ENCODE data around the gene AACS. TPM values are rescaled to one million over a fixed set of nuclear protein-coding genes. Genes with fewer than 3 reads are reported as not detected.
"Not testable (repeated sequence)": the region's sequence is repeated elsewhere in the genome, so short reads cannot be mapped to it uniquely, and the experiment has no call there.

AACS gene
- total RNA-seq, 1 donor from 2014 or later, result 16.7 TPM

DNA sequence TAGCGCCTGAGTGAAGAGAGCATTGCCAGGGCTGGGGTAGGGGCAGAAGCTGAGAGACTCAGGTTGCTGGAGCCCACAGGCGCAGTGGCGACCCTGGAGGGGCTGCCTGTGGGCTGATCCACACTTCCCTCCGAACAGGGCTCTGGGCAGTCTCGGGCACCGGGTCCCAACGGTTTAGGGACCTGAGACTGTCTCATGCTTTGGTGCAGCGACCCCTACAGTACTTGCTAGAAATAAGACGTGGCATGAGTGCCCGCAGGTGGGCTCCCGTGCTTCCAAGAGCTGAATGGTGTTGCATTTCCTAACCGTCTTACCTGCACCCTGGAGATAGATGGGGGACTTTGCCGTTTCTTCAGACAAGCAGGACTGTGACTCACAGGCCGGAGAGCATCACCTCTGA lies 57.4 kb downstream of the AACS start:
- no peak for DNase-seq (ENCODE audit: low read depth in 2 of 2)

DNA sequence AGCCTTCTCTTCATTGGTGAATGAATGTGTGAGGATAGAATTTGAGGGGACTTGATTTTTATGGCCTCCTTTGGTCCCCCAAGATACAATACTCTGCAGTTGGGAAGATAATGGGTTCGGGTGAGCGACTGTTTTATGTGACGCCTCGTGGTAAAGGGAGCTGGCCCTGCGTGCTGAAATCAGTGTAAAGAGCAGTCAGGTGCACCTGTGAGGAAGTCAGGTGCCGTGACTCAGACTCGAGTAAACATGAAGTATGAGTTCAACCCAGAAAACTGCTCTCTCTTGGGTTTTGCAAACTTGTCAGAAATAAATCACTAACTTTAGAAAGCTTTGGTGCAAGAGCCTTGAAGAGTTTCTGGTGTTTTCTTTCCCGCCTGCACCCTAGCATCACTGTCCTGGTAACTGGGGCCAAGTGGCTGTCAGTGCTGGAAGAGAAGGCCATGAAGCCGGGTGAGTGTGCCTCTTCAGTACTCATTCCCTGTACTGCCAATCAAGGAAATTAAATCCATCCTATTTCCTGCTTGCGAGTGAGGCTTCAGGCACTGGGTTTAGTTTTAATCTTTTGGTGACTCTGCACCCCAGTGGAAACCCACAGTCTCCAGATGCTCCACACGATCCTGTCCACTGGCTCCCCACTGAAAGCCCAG lies 59.2 kb downstream of the AACS start:
- DNase-seq (ENCODE audit: low read depth in 2 of 2), result no peak

DNA sequence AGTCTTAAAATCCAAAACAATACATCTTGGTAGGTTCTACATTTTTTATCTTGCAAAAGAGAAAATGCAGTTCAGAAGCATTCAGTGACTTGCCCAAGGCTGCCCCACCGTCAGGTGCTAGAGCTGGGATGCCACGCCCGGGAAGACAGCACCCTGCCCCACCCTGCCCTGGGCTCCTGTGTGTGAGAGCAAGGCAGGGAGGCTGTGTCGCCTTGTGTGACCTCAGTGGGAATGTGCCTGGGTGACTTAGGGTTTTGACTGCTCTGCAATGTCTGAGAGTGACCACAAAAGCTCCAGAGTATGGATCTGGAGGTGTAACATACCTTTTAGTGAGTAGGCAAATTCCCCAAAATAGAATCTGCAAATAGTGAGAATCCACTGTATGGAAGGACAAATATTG lies 60.0 kb downstream of the AACS start:
- no peak for DNase-seq (ENCODE audit: low read depth in 2 of 2)

DNA sequence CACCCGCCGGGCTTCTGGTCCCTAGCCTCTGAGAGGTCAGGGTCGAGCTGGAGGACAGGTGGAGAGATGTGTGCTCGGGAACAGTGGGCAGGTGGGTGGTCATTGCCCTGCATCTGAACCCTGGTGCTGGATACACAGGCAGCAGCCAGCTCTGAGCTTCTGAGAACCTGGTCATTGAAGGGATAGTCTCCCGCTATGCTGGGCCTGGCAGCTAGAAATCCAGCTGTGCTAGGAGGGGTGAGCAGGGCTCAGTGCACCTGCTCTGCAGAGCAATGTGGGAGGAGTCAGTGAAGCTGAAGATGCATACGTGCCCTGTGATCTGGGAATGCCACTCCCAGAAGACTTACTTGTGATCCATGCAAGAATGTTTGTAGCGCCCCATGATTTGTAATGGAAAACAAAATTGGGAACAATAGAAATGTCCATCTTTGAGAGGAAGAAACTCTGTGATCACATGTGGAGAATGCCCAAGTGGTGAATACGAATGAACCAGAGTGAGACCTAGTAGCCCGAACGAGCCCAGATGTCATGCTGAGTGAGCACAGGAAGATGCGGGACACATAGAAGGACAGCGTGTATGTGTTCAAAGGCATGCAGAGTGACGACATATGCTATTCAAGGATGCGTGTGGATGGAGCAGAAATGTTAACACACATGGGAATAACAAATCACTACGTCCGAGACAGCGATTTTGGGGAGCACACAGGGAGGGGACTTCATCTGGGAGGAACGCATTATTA lies 63.4 kb downstream of the AACS start:
- DNase-seq (ENCODE audit: low read depth in 2 of 2), result no peak

DNA sequence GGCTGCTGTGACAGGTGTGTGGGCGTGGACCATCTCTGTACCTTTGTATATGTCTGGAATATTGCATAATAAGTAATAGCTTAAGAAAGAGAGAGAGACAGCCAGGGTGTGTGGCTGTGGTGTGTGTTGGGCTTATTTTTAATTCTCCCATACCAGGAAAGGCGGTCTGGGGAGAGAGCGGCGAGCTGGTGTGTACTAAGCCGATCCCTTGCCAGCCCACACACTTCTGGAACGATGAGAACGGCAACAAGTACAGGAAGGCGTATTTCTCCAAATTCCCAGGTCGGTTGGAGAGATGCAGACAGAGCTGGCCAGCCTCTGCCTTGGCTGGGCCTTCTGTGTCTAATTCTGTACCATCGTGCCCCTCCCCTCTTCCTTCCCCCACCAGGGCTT lies 63.9 kb downstream of the AACS start:
- no peak for DNase-seq (ENCODE audit: low read depth in 2 of 2)

DNA sequence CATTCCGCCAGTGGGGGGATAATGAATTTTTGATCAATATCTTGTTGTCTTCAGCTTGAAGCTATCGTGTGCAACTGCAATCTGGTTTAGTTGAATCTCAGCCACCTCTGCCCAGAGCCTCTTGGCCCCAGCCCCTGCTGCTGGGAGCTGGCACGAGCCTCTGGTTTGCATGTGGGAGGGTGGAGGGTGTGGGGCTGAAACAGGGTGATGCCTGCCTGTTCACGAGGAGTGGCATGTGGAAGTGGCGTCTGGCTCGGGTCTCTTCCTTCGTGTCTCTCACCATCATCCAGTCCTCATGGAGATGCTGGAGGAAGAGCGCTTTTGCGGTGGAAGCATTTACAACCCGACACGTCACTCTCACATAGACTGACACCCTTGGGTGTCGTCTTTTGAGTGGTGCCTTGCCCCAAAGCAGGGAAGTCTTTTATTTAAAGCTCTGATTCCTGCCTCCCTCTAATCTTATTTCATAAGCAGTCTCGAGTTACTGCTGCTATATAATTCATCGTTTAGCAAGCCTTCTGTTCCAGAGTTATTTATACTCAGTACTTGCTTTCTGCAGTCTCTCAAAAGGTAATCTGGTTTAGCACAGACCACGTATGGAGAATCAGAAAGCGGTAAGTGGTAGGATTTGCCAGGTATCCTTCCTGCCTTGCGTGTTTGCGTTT lies 64.5 kb downstream of the AACS start:
- no peak for DNase-seq (ENCODE audit: low read depth in 2 of 2)

DNA sequence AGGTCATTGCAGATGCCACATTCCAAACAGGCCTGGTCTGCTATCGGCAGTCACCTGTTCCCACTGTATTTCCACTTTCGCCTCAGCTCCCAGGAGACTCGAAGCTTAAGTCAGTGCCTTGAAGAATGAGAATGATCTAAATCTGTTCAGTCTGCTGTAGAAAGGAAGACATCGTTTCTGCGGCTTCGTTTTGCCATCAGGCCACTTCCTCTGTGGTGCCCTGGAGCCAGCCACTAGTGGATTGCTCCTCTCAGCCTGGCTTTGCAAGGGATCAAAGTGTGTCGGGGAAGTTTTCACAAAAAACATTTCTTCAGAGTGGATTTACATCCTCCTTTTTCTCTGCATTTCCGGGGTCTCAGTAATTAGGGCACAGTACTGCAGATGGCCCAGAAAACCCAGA lies 66.7 kb downstream of the AACS start:
- DNase-seq (ENCODE audit: low read depth in 2 of 2), result no peak

DNA sequence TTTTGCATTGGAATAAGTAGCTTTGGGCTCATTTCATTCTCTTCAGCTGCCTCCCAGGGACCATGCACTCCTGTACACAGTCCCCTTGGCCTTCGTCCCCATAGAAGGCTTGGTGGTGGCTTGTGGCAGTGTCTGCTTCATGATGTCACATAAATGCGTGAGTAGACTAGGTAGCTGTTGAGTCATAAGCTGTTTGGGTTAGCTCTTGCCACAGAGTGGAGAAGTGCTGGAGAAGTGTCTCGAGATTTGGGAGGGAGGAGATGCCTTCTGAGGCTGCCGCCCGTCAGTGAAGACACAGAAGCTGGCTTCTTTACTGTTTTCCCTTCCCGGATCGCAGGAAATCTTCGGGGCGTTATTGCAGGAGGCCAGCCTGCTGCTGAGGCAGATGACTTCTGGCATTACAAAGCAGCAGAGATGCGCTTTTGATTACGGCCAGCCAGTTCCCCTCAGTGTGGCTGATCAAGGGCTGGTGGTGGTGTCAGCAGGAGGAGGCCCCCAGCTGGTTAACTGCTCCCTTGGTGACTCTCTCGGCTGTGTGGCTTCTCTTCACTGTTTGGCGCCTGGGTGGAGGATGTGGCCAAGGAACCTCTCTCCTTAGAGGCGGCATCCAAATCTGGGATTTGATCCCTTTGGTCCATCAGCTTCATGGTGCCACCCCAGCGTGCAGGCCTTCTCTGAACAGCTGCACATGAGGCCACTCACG lies 67.6 kb downstream of the AACS start:
- no peak for DNase-seq (ENCODE audit: low read depth in 2 of 2)

DNA sequence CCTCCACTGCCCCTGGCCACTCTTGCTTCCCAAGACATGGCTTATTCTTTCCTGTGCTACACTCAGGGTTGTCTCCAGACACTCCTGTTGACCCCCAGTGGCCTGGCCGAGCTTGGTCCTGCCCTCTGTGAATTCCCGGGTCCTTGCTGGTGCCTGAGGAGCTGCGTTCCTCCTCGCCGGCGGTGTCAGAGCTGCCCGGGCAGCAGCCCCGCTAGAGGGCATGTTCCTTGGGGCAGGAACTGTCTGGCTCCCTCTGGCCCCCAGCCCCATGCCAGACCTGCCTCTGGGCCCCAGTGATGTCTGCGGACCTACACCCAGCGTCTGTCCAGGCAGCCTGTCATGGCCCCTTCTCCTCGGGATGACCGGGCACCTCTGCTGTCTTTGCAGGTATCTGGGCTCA lies 68.4 kb downstream of the AACS start:
- no peak for DNase-seq (ENCODE audit: low read depth in 2 of 2)

DNA sequence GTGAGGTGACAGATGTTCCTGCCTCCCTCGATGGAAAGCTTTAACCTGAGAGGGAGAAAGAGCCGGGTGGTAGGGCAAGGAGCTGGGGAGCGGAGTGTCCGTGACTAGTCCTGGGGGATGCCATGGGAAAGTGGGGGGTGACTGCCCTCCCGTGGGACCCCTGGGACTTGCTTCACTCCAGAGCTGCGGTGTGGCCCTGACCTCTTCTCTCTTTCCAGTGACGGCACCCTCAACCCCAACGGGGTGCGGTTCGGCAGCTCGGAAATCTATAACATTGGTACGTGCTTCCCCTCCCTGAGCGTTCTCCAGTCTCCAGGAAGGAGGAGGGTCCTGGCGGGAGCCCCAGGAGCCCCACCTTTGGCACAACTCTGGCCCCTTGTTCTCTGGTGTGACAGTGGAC lies 69.3 kb downstream of the AACS start:
- DNase-seq (ENCODE audit: low read depth in 2 of 2), result no peak

DNA sequence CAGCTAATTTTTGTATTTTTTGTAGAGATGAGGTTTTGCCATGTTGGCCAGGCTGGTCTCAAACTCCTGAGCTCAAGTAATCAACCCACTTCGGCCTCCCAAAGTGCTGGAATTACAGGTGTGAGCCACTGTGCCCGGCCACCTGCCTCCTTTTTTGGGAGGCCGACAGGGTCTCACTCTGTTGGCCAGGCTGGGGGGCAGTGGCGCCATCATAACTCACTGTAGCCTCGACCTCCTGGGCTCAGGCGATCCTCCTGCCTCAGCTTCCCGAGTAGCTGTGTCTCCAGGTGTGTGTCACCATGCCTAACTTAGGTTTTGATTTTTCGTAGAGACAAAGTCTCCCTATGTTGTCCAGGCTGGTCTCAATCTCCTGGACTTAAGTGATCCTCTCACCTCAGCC lies 70.7 kb downstream of the AACS start:
- DNase-seq (ENCODE audit: low read depth in 2 of 2), result no peak

DNA sequence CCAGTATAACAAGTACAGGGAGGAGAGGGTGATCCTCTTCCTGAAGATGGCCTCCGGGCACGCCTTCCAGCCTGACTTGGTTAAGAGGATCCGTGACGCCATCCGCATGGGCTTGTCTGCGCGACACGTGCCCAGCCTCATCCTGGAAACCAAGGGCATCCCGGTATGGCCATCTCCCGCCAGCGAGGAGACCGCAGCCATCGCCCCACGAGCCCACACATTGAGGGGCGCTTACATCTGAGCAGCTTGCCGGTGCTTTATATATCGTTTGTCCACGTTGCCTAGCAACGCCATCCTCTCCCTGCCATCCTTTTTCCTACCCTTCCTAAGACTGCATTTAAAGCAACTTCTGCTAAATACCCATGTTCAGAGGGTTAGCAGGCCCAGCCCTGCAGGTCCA lies 71.5 kb downstream of the AACS start:
- DNase-seq (ENCODE audit: low read depth in 2 of 2), result no peak

DNA sequence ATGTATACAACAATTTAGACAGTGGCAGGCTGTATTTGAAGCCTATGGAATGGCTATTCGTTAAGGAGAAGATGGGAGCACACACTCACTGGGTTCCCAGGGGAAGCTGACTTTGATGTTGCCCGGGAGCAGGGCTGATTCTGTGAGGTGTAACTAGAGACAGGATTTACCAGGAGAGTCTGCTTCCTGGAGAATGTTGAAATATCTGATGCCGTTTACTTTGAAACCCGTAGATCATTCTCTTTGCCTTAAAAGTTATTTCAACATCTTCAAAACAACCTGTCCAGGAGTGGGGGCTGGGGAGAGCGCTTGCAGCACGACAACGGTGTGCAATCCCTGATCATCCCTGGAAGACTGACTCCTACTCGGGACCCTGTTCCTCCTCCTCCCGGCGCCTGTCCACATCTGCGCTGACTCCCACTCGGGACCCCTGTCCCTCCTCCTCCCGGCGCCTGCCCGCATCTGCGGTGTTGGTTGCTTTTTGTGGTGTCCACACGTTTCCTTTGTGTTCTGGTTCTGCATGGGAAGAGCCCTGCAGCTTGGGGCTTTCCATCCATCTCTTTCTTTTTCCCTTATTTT lies 72.6 kb downstream of the AACS start:
- no peak for DNase-seq (ENCODE audit: low read depth in 2 of 2)

DNA sequence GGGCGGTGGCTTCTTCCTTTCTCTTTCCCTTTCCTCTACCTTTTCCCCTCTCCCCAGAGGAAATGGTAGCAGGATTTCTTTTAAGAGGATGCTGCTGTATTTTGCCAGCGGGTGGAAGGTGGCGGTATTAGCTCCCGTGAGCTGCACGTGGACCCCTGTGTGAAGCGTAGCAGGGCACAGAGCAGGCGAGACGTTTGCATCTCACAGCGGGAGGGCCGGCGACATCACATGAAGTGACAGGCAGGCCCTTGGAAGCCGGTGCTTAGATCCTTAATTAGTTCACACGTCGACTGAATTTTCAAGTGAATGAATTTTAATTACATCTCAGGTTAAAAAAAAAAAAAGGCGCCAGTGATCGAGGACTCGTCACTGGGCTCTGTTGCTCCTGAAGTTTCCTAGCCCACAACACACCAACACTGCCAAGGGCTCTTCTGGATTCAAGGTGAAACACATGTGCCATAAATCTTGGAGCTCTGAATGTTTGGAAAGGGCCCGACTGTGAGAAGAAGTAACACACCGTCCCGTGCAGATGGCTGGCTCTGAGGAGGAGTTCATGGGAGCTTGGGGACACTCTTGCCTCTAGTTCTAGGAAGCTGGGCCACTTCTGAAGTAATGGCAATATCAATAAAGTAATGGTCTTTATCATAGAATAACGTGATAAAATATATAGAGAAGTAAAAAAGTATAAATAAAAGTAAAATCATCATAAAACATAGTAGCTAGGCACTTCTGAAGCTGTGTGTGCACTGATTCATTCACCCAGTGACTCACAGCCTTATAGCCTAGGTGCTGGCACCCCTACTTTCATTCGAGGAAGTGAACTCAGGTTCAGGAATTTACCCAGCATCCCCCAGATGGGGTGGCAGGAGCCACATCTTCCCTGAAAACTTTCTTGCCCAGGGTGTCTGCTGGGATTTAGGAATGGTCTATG lies 75.3 kb downstream of the AACS start:
- DNase-seq (ENCODE audit: low read depth in 2 of 2), result peak in 1 of 2 donors; percentile 78

DNA sequence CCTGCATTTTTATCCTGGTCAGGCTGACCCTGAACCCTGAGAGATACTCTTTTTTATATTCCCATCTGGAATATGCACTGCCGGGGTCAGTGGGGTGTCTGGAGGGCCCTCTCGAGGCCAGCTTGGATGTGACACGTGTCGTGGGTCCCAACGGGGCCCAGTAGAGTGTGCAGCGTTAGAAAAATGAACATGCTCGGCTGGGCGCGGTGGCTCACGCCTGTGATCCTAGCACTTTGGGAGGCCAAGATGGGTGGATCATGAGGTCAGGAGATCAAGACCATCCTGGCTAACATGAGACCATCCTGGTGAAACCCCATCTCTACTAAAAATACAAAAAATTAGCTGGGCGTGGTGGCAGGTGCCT lies 76.0 kb downstream of the AACS start:
- not testable (repeated sequence) for DNase-seq (ENCODE audit: low read depth in 2 of 2)

DNA sequence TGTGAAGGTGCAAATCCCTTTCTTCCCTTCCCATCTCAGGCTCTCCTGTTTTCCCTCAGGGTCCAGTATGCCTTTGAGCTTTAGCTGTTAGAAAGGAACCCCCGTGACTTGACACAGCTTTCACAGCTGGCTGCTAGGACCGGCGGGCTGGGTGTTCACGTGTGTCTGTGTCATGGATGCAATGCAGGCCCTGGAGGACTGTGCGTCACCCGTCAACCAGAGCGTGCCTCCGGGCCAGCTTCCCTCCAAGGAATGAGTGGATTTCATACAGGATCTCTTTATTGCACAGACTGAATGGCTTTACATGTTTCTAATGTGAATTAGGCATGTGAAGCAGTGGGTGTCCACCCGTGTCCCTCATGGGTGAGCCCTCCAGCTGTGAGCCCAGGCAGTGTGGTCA lies 77.4 kb downstream of the AACS start:
- no peak for DNase-seq (ENCODE audit: low read depth in 2 of 2)

DNA sequence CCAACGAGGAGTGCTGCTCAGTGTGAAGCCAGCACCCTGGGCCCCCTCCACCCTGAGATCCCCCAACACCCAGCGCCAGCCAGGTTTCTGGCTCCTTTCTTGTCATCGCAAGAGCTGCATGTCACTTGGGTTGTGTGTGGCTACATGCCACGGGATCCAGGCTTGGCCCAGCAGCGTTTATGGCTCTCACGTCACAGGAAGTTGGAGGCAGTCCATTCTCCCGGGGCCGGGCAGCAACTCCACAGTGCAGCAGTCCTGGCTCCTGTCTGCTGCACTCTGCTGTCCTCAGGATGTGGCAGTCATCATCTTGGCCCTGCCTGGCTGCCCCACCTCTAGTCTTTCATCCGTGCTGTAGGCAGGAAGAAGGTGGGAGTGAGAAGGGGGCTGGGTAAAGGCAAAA lies 78.3 kb downstream of the AACS start:
- DNase-seq (ENCODE audit: low read depth in 2 of 2), result peak; percentile 72 to 84

DNA sequence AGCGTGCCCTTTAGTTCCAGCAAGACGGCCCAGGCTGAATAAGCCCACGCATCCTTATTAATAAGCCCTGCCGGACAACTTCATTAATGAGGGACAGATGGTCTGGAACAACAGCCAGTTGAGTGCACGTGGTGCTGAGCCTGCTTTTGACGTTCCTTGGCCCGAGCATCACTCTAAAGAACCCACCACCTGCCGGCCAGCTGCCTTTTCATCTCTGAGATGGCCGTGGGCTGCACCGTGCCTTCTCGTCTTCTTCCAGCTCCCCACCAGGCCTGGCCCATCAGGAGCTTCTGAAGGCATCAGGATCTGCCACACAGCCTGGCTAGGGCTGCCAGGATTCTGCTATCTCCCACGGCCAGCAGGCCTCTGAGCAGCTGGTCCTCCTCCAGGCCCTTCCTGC lies 80.0 kb downstream of the AACS start:
- DNase-seq (ENCODE audit: low read depth in 2 of 2), result no peak

DNA sequence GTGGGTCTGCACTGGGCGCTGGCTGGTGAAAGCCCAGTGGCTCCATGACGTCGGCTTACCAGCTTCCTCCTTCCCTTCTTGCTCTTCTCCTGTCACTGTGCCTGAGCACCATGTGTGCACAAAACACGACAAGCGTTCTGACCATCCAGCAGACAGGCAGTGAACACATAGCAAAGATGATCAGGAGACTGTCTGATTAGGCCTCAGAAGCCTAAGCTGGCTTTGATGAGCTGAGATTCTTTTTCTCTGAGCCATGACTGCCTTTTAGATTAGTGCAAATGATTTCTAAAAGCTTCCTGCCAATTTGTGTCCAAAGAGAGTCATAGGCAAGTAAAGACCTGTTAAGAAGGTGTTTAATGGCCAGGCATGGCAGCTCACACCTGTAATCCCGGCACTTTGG lies 83.1 kb downstream of the AACS start:
- DNase-seq (ENCODE audit: low read depth in 2 of 2), result no peak

DNA sequence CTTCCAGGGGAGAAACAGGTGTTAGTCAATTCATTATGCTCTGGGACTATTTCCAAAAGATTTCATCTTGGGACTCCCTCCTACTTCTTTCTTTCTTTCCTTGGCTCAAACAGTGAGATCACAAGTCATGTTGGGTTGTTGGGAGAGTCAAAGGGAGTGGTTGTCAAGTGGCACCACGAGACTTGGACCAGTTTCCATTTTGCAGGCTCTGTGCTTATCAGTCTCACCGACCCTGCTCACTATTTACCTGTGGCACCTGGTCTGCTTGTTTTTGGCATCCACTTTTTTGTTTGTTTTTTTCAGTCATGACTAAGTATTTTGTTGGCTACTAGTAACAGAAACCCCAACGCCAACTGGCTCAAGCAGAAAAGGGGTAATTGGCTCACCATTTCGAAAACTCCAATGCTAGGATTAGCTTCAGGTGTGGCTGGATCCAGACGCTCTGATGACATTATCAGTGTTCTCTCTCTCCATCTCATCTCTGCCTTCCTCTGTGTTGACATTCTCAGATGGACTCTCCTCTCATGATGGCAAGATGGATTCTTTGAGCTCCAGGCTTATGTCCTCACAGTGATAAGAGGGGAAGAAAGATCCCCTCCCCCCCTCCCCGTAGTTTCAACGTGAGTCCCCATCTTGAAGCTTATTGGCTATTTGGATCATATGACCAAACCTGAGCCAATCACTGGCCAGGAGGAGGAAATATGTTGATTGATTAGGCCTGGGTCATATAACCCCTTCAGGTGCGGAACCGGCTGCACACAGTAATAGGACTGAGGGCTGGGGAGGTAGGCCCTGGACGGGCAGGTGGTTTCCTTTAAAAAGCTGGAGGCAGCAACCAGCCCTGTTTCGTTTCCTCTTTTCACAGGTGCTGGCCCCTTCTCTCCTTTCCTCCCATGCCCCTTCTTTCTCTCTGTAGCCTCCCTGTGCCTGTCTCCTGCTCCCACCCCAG lies 84.2 kb downstream of the AACS start:
- no peak for DNase-seq (ENCODE audit: low read depth in 2 of 2)

Data from lung microvascular endothelial cell (primary cell).